ENCODE results near the gene ZRANB3.

ZRANB3 gene

DNA sequence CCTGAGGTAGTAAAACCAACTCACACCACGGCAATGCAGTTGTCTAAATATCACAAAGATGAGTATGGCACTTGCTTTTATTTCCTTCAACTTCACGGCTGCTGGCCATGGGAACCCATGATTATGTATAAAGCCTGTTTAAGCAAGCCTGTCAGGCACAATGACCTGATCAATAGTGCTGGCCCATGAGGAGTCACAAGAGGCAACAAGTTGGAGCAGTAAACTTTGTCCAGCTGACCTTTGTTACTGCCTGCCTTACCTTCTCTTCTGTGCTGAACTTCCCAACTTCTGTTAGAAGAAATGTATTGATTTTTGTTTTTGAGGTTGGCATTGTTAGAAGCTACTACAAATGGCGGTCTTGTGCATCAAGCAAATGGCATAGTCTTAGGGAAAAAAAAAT lies 327.1 kb downstream of the ZRANB3 start:
- in situ Hi-C loops (cut with HindIII; ENCODE audit: low pct_unique_long_range_greater_than_20kb, low sequenced_read_pairs), result no loop called here
- no peak for TF ChIP-seq JUND (IDR thresholded peaks at IDR 0.05; ENCODE audit: low read depth)
- no peak for DNase-seq (ENCODE audit: low read depth in 1 of 2, low spot score in 1 of 2)

DNA sequence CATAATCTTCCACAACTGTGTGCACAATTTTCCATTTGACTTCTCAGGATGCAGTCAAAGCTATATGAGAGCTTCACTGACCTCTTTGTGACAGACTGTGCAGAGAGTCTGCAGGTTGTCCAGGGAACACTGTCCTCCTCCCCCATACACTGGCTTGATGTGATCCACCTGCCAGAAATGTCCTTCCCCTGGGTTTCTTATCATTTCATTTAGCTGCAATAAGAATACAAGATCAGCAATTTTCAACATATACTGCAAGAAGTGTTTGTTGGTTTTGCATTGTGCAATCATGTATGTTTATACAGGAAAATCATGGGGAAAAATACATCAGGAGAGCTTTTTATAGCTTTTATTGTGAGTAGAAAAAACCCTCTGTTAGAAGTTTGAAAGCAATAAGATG lies 328.3 kb downstream of the ZRANB3 start:
- in situ Hi-C loops (cut with HindIII; ENCODE audit: low pct_unique_long_range_greater_than_20kb, low sequenced_read_pairs), result no loop called here
- no peak for DNase-seq (ENCODE audit: low read depth in 1 of 2, low spot score in 1 of 2)
- no peak for TF ChIP-seq JUND (IDR thresholded peaks at IDR 0.05; ENCODE audit: low read depth)

DNA sequence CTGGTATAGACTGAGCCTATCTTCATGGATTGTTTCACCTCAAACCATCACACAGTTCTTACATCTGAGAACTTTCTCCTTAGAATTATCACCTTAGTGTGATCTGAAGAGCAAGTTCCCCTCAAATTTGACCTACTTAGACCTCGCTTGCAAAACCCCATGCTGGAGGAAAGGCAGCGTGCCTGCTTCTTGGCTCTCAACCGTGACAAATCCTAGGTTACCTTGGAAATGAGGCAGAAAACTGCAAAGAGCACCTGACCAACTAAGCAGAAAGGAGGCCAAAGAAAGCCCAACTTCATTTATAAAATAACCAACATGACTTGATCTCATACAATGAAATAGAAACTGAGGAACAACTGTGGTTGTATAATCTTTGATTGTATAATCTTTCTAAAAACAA lies 332.5 kb downstream of the ZRANB3 start:
- no peak for TF ChIP-seq JUND (IDR thresholded peaks at IDR 0.05; ENCODE audit: low read depth)
- in situ Hi-C loops (cut with HindIII; ENCODE audit: low pct_unique_long_range_greater_than_20kb, low sequenced_read_pairs), result no loop called here
- DNase-seq (ENCODE audit: low read depth in 1 of 2, low spot score in 1 of 2), result no peak

DNA sequence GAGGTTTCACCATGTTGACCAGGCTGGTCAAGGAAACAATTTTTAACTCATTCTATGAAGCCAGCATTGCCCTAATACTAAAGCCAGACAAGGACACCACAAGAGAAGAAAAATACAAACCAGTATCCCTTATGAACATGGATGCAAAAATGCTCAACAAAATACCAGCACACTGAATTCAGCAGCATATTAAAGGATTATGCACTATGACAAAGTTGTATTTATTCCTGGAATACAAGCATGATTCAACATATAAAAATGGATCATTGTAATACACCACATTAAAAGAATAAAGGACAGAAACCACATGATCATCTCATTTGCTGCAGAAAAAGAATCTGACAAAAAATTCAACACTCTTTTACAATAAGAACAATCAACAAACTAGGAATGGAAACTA lies 340.2 kb downstream of the ZRANB3 start:
- no peak for TF ChIP-seq JUND (IDR thresholded peaks at IDR 0.05; ENCODE audit: low read depth)
- DNase-seq (ENCODE audit: low read depth in 1 of 2, low spot score in 1 of 2), result no peak
- in situ Hi-C loops (cut with HindIII; ENCODE audit: low pct_unique_long_range_greater_than_20kb, low sequenced_read_pairs), result no loop called here

DNA sequence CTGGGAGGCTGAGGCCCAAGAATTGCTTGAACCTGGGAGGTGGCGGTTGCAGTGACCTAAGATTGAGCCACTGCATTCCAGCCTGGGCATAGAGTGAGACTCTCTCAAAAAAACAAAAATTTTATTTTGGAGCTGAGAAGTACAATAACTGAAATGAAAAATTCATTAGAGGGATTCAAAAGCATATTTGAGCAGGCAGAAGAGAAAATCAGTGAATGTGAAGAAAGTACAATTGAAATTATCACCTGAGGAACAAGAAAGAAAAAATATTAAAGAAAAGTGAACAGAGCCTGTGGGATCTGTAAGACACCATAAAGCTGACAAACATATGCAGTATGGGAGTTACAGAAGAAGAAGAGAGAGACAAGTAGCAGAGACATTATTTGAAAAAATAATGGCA lies 341.9 kb downstream of the ZRANB3 start:
- in situ Hi-C loops (cut with HindIII; ENCODE audit: low pct_unique_long_range_greater_than_20kb, low sequenced_read_pairs), result no loop called here
- no peak for TF ChIP-seq JUND (IDR thresholded peaks at IDR 0.05; ENCODE audit: low read depth)
- DNase-seq (ENCODE audit: low read depth in 1 of 2, low spot score in 1 of 2), result no peak

DNA sequence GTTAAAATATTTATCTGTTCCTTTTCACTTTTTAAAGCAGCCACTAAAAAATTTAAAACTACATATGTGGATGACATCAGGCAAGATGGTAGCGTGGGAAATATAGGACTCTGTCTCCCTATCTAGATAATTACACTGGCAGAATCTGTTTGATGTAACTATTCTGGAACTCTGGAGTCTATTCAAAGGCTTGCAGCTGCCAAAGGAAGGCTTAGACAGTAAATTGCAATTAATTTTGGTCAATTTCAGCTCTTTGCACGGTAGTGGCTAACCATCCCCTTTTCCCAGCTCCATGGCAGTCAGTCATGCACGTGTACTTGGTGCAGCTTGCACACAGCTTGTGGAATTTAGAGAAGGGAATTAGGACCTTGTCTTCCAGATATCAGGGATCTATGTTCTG lies 343.7 kb downstream of the ZRANB3 start:
- no peak for TF ChIP-seq JUND (IDR thresholded peaks at IDR 0.05; ENCODE audit: low read depth)
- in situ Hi-C loops (cut with HindIII; ENCODE audit: low pct_unique_long_range_greater_than_20kb, low sequenced_read_pairs), result no loop called here
- no peak for DNase-seq (ENCODE audit: low read depth in 1 of 2, low spot score in 1 of 2)

DNA sequence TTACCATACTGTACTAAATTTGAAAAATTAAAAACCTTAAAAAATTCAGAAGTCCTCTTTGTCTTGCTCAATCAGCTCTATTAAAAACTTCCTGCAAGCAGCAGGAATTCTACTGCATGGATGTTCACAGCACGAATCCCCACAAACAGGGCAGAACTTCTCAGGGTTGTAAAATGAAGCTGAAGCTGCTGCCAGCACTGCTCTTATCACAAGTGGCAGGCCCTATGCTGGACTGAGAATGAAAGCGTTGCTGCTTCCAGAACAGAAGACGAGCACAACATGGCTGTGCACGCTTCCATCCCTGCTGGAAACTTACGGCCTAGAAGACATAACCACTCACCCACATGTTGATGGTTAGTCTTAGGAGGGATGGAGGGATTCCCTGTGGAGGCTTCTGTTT lies 345.0 kb downstream of the ZRANB3 start:
- DNase-seq (ENCODE audit: low read depth in 1 of 2, low spot score in 1 of 2), result no peak
- no peak for TF ChIP-seq JUND (IDR thresholded peaks at IDR 0.05; ENCODE audit: low read depth)
- in situ Hi-C loops (cut with HindIII; ENCODE audit: low pct_unique_long_range_greater_than_20kb, low sequenced_read_pairs), result no loop called here

DNA sequence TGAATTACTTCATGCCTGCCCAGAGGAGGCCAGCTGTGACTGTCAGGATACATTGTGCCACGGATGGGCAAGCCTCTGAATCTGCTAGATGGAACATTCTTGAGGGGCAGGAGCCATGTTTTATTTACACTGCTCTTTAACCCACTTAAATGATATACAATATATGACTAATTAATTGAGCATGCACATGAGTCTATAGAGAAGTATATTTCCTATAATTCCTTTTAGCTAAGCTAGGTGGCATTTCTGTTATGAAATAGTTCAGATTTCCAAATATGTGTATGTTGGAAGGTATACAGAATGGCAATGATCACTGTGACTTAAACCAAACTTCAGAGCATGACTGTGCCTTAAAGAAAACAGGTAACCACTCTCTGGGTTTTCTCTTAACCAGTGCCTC lies 347.2 kb downstream of the ZRANB3 start:
- DNase-seq (ENCODE audit: low read depth in 1 of 2, low spot score in 1 of 2), result no peak
- in situ Hi-C loops (cut with HindIII; ENCODE audit: low pct_unique_long_range_greater_than_20kb, low sequenced_read_pairs), result no loop called here
- TF ChIP-seq JUND (IDR thresholded peaks at IDR 0.05; ENCODE audit: low read depth), result no peak

DNA sequence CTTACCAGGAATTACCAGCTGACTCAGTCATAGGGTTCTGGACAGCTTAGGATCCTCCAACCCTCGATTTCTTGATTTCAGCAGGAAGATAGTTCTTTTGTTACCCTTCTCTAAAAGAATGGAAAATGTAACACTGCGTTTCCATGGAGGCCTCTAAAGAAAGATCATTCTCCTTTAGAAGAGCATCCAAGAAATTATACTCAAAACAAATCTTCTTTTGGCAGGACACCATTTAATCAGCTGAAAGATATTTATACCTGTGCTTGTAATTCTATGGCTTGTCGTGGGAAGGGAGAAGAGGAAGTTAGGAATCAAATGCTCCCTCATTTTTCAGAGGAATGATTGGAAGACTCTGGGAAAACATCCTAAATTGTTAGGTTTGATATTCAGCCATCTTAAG lies 348.4 kb downstream of the ZRANB3 start:
- in situ Hi-C loops (cut with HindIII; ENCODE audit: low pct_unique_long_range_greater_than_20kb, low sequenced_read_pairs), result no loop called here
- DNase-seq (ENCODE audit: low read depth in 1 of 2, low spot score in 1 of 2), result no peak
- TF ChIP-seq JUND (IDR thresholded peaks at IDR 0.05; ENCODE audit: low read depth), result no peak

DNA sequence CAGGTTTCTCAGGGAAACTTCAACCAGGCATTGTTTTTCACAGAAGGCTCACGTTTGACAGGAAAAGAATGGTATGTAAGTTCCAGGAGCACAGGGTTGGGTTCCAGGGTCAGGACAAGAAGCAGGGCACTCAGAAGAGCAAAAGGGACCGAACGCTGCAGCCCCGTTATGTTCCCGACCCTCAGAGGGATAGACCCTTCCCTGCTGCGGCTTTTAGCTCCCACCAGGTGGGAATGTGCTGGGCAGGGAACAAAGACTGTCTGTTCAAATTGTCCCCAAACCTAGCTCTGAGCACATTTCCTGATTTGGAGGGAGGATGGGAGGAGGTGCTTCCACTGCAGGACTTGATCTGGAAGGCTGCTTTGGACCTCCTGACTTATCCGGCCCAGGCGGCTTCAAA lies 348.8 kb downstream of the ZRANB3 start:
- no peak for TF ChIP-seq JUND (IDR thresholded peaks at IDR 0.05; ENCODE audit: low read depth)
- in situ Hi-C loops (cut with HindIII; ENCODE audit: low pct_unique_long_range_greater_than_20kb, low sequenced_read_pairs), result no loop called here
- DNase-seq (ENCODE audit: low read depth in 1 of 2, low spot score in 1 of 2), result no peak

DNA sequence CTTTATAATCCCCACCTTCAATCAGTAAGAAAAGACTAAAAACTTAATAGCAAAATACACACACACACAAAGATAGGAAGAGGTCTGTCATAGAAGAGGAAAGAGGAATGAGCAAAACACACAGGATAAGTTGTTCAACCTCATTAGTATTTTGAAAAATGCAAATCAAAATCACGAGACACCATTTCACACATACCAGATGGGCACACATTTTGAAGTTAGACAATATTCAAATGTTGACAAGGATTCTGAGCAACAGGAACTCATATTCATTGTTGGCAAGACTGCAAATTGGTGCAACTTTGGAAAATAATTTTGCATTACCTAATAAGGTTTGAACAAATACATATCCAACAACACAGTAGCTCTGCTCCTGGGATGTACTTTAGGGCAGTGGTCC lies 351.3 kb downstream of the ZRANB3 start:
- no peak for TF ChIP-seq JUND (IDR thresholded peaks at IDR 0.05; ENCODE audit: low read depth)
- in situ Hi-C loops (cut with HindIII; ENCODE audit: low pct_unique_long_range_greater_than_20kb, low sequenced_read_pairs), result no loop called here
- DNase-seq (ENCODE audit: low read depth in 1 of 2, low spot score in 1 of 2), result no peak

DNA sequence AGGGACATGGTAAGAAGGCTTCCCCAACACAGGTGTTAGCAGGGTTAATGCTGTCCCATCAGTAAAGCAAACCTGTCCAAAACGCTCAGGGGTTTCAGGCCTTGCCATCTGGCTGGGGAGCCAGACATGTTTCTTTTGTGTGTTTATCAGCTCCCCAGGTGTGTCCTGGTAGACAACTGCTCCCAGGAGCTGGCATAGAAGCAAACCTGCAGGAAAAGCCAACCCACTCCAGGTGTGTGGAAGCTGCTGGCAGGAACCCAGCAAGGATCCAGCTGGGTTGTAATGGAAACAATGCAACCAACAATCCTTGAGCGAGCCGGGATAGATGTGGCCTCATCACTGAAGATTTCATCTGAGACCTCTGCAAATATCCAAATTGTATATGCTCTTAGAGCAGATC lies 355.8 kb downstream of the ZRANB3 start:
- no peak for TF ChIP-seq JUND (IDR thresholded peaks at IDR 0.05; ENCODE audit: low read depth)

DNA sequence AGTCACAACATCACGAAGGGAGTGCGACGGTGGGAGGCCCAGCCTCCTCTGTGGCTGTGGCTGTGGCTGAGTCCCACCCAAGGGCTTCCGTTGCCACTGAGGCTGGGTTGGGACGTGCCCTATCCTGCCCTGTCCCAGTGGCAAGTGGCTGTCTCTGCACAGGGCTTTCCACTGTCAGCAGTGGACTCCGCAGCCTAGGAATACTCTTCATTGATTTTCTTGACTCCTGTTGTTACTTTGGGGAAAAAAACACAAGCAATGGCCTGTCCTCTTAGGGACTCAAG lies 356.3 kb downstream of the ZRANB3 start:
- in situ Hi-C loops (cut with HindIII; ENCODE audit: low pct_unique_long_range_greater_than_20kb, low sequenced_read_pairs), result no loop called here
- no peak for TF ChIP-seq JUND (IDR thresholded peaks at IDR 0.05; ENCODE audit: low read depth)
- DNase-seq (ENCODE audit: low read depth in 1 of 2, low spot score in 1 of 2), result no peak

More for the DNA sequence above, 355.8 kb downstream of the ZRANB3 start:
- in situ Hi-C loops (cut with HindIII; ENCODE audit: low pct_unique_long_range_greater_than_20kb, low sequenced_read_pairs), result no loop called here
- no peak for DNase-seq (ENCODE audit: low read depth in 1 of 2, low spot score in 1 of 2)

DNA sequence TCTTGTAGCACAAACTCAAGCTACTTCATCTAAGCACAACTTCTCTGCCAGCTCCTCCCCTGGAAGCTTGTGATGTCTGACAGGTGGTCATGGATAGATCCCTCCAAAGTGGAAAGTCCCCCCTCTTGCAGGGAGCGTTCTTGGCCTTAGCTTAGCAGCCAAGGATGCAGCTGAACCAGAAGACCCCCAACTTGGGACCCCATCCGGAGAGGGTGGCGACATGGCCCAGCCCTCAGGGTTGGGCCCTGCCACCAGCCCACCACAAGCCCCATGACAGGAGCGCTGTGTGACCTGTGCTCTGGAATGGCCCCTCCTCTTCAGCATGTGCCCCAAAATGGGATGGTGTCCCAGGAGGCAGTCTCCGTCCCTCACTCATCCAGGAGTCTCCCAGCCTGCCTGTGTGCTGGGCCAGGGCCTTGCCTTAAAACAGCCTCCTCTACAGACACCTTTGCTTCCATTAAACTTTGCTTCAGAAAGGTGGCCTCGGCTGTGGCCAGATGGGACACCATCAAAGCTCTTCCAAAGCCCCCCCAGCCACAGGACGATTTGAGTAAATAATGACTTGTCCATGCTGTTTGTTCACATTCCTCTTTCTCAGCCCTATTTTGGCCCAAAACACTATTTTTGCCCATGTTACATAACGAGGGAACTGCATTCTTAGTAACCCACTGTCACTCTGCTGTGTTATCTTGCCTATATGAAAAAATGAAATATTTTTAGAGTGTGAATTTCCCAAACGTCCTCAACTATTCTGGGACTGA lies 356.8 kb downstream of the ZRANB3 start:
- no peak for DNase-seq (ENCODE audit: low read depth in 1 of 2, low spot score in 1 of 2)
- no peak for TF ChIP-seq JUND (IDR thresholded peaks at IDR 0.05; ENCODE audit: low read depth)
- in situ Hi-C loops (cut with HindIII; ENCODE audit: low pct_unique_long_range_greater_than_20kb, low sequenced_read_pairs), result no loop called here
